Aorta (tissue), 5 donors: ENCODE measurements around the gene RSPH1. TPM values are rescaled to one million over a fixed set of nuclear protein-coding genes. Genes with fewer than 3 reads are reported as not detected.

ENCODE experiments used
- ATAC-seq: fragments of 200-7000 bp; cut with Tn5 transposase; one replicate; pipeline ENCODE4 v1.9.1; 2022; ENCODE audit warnings: moderate library complexity; ENCODE audit not compliant: low FRiP score
- DNase-seq, 2 donors: peaks; one replicate each; pipeline ENCODE4 v3.0.0-alpha.2; 2020
- H3K27ac ChIP-seq, 2 donors: one replicate each; pipeline ENCODE4 v1.5.1; 2013; ENCODE audit warnings: low read length in 2 of 2, mild to moderate bottlenecking in 2 of 2, moderate library complexity in 2 of 2, control low read depth in 1 of 2, inconsistent platforms in 1 of 2, low read depth in 1 of 2
- H3K27me3 ChIP-seq, 2 donors: one replicate each; pipeline ENCODE4 v1.6.1; 2013; ENCODE audit warnings: control low read depth in 1 of 2, low read length in 1 of 2, mild to moderate bottlenecking in 1 of 2, moderate library complexity in 1 of 2; ENCODE audit not compliant: insufficient read depth in 2 of 2, control insufficient read depth in 1 of 2
- H3K36me3 ChIP-seq, 2 donors: one replicate each; pipeline ENCODE4 v1.6.1; 2013; ENCODE audit warnings: control low read depth in 1 of 2, low read length in 1 of 2, mild to moderate bottlenecking in 1 of 2; ENCODE audit not compliant: insufficient read depth in 2 of 2, control insufficient read depth in 1 of 2
- H3K4me1 ChIP-seq, 2 donors: one replicate each; pipeline ENCODE4 v1.6.1; 2013; ENCODE audit warnings: low read length in 2 of 2, control low read depth in 1 of 2, mild to moderate bottlenecking in 1 of 2, moderate library complexity in 1 of 2; ENCODE audit not compliant: insufficient read depth in 2 of 2, control insufficient read depth in 1 of 2
- H3K4me3 ChIP-seq, 2 donors: one replicate each; pipeline ENCODE4 v1.5.1; 2013; ENCODE audit warnings: low read length in 2 of 2, control low read depth in 1 of 2, mild to moderate bottlenecking in 1 of 2
- H3K9me3 ChIP-seq: one replicate; pipeline ENCODE4 v1.6.1; 2013; ENCODE audit warnings: mild to moderate bottlenecking, low read length; ENCODE audit not compliant: control insufficient read depth
- WGBS, 2 donors: extraction: QIAGEN DNeasy Blood & Tissue Kit; methylation state at CpG; one replicate each; pipeline ENCODE4 v1.1.7; 2013; 5-methylcytosine and 5-hydroxymethylcytosine counted together
- intact Hi-C, 2 donors: fragments of 100-400 bp; cut with DNase I; formaldehyde crosslinking; loops; one replicate each; pipeline versions ENCODE4 v1.14.2 to v1.15.0; 2022
- polyA plus RNA-seq, 2 donors: library from polyadenylated mRNA; stranded (reverse); fragments of 200-250 nt; gene quantifications; one replicate each; pipeline ENCODE4 v1.2.3, GENCODE V29; 2013
- total RNA-seq, 2 donors: library from RNA; stranded (reverse); fragmentation: NEBNext Ultra II Directional; extraction: Animal tissue kit (Norgen Biotek cat#: 25700); gene quantifications; one replicate each; pipeline ENCODE4 v1.2.1, GENCODE V29; 2021
- donor health status: healthy with polysubstance abuse.
- donor health status: Bipolar disorder and iron deficiency.
- donor health status: DM: no; HTN: no; CAD: no.
- donor health status: DM: no; HTN: no; CAD: no.
- donor health status: DM: yes; HTN: yes; CAD: no.

RSPH1 gene
- total and polyA plus RNA-seq, 4 donors: 0.18 to 1.6 (median 0.26) TPM; not detected in 1

DNA sequence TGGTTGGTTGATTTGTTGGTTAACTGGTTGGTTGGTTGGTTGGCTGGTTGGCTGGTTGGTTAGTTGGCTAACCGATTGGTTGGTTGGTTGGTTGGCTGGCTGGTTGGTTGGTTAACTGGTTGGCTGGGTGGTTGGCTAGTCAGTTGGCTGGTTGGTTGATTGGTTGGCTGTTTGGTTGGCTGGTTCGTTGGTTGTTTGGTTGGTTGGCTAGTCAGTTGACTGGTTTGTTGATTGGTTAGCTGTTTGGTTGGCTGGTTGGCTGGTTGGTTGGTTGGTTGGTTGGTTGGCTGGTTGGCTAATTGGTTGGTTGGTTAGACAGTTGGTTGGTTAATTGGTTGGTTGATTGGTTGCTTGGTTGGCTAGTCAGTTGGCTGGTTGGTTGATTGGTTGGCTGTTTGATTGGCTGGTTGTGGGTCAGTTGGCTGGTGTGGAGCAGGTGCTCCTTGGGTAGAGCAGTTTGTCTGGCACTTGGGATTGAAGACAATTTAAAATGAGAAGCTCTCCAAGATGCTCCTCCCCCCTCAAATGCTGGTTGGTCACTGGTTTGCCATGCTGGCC, 6.9 kb downstream of the RSPH1 start:
- intact Hi-C loops: no loop called here
- Histone ChIP-seq H3K27ac (no peak overlapping the region), H3K27me3 (no peaks in the 10 kb centered on the region), H3K36me3 (no peaks in the 10 kb centered on the region), H3K9me3 (no peaks in the 10 kb centered on the region), H3K4me1 (no peaks in the 10 kb centered on the region), H3K4me3 (no peak overlapping the region)
- ATAC-seq (no peak), DNase-seq (no peak)
- WGBS, 2 donors: 66 to 81% methylated on average over 2 of the region's 2 CpGs

DNA sequence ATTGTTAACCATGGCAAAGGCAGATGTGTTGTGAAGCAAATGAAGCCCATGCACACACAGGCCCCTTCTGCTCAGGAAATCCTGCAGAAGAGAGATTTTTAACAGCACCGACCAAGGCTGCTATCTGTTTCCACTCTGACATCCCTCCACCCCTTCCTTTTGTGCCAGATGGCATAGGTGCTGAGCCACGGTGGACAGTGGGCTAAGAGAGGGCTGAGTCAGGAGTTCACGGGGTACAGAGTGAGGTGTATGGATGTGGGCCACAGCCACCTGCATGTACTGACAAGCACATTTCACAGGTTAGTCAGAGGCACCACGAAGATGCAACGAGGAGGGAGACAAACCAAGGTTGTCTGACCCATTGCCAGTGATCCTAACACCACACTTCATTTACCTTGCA, 9.5 kb downstream of the RSPH1 start:
- DNase-seq (no peak), ATAC-seq (no peak)
- Histone ChIP-seq H3K27ac (no peak overlapping the region), H3K36me3 (no peaks in the 10 kb centered on the region), H3K4me1 (no peaks in the 10 kb centered on the region), H3K4me3 (no peak overlapping the region), H3K27me3 (no peaks in the 10 kb centered on the region), H3K9me3 (no peaks in the 10 kb centered on the region)
- intact Hi-C loops: no loop called here
- 65 to 66% methylated on average over 5 of the region's 5 CpGs for WGBS, 2 donors

DNA sequence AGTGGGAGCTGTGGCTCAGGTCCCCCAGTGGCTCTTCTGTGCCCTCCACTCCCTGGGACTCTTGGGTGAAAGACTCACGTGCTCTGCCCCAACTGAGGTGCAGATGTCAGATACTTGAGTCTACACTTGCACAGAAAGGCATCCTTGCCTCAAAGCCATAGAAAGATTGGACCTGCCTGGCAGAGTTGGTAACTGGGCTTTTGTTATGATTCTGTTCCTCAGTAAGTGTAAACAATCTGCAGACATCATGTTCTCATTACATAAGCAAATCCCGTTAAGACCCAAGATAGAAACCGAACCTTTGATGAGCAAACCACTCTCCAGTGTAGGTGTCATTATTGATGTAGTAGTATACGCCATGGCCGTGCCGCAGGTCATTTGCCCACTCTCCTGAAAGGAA, 10.0 kb downstream of the RSPH1 start:
- WGBS, 2 donors: 80 to 87% methylated on average over 6 of the region's 6 CpGs
- Histone ChIP-seq H3K27me3 (no peaks in the 10 kb centered on the region), H3K36me3 (no peaks in the 10 kb centered on the region), H3K9me3 (no peaks in the 10 kb centered on the region), H3K27ac (no peak overlapping the region), H3K4me1 (no peaks in the 10 kb centered on the region), H3K4me3 (no peak overlapping the region)
- ATAC-seq: no peak
- intact Hi-C loops: no loop called here
- DNase-seq: no peak

DNA sequence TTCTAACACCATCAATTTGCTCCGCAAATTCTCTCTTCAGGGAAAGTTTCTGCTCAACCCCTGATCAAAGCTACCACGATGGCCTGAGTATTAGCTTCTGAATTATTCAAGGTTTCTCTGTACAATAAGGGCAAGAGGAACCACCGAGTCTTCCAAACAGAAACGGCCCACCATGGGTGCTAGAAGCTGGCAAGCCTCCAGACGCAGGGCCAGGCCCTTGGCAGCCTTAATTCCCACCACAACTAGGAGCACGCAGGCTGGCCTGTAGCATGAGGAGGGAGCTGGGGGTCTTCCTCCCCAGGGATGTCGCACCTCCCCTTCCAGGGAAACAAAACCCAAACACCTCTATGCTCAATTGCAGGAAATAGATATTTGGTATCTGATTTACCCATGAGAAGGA, 11.1 kb downstream of the RSPH1 start:
- ATAC-seq (no peak), DNase-seq (no peak)
- Histone ChIP-seq H3K9me3 (no peaks in the 10 kb centered on the region), H3K4me3 (no peak overlapping the region), H3K36me3 (no peaks in the 10 kb centered on the region), H3K4me1 (no peaks in the 10 kb centered on the region), H3K27me3 (no peaks in the 10 kb centered on the region), H3K27ac (no peak overlapping the region)
- 73 to 86% methylated on average over 7 of the region's 7 CpGs for WGBS, 2 donors
- intact Hi-C loops: no loop called here

DNA sequence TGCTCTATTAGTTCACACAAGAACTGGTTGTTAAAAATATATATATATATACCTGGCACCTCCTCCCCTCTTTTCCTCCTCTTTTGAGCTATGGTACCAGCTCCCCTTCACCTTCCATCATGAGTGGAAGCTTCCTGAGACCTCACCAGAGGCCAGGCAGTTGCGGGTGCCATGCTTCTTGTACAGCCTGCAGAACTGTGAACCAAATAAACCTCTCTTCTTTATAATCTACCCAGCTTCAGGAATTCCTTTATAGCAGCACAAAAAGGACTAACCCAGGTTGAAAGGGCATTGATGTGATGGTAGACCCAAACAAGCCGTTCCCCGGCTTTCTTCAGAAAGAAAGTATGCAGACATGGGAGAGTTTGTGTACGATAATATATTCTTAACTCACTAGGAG, 14.9 kb downstream of the RSPH1 start:
- H3K27me3 ChIP-seq: no peaks in the 10 kb centered on the region
- DNase-seq: no peak
- H3K4me1 ChIP-seq: no peaks in the 10 kb centered on the region
- H3K9me3 ChIP-seq: no peaks in the 10 kb centered on the region
- H3K36me3 ChIP-seq: no peaks in the 10 kb centered on the region
- no peak overlapping the region for H3K4me3 ChIP-seq
- intact Hi-C loops: no loop called here
- no peak for ATAC-seq
- H3K27ac ChIP-seq: no peak overlapping the region
- WGBS, 2 donors: 81 to 86% methylated on average over 4 of the region's 4 CpGs

DNA sequence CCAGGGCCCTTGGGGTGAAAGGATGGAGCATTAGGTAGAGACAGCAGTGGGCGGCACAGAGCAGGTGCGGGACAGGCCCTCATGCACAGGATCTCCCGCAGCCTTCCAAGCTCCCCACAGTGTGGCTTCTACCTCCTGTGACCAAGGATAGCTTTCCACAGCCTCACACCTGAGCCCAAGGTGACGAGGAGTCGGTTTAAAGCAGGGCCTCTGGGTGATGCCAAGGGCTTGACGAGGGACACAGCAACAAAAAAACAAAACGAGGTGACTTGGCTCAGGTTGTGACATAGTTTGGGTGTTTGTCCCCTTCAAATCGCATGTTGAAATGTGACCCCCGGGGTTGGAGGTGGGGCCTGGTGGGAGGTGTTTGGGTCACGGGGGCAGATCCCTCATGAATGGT, 15.3 kb downstream of the RSPH1 start:
- intact Hi-C loops: no loop called here
- no peak for DNase-seq
- Histone ChIP-seq H3K27me3 (no peaks in the 10 kb centered on the region), H3K27ac (no peak overlapping the region), H3K36me3 (no peaks in the 10 kb centered on the region), H3K4me3 (no peak overlapping the region), H3K9me3 (no peaks in the 10 kb centered on the region), H3K4me1 (no peaks in the 10 kb centered on the region)
- no peak for ATAC-seq
- WGBS, 2 donors: 88 to 89% methylated on average over 10 of the region's 10 CpGs

DNA sequence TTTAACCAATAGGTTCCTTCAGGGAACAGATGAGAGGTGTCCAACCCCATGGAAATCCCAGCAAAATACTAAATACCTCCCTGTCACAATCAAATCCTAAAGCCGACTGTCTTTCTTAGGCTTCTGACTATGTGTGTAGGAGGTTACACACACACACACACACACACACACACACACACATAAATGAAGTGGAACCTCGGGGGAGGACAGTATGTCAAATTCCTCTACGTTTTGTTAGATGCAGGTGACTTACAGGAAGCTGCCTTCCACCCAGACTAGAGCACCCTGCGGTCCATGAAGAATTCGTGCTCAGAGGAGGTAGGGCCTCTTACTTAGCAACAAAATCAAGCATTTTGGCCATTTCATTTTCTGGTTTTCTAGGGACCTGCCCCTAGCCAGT, 16.4 kb downstream of the RSPH1 start:
- 68 to 71% methylated on average over 5 of the region's 5 CpGs for WGBS, 2 donors
- intact Hi-C loops: no loop called here
- ATAC-seq: no peak

DNA sequence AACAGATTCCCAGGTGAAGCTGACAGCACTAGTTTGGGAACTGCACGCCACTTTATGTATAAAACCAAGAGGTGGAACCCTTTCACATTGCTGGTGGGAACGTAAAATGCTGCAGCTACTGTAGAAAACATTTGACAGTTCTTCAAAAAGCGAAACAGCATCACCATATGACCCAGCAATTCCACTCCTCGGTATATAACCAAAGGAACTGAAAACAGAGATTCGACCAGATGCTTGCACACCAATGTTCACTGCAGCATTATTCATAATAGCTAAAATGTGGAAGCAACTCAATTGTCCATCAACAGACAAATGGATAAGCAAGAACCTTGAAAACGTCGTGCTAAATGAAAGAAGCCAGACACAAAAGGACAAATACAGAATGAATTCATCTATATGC, 17.5 kb downstream of the RSPH1 start:
- no peak for DNase-seq
- ATAC-seq: no peak
- WGBS, 2 donors: 69 to 76% methylated on average over 7 of the region's 7 CpGs

More for the DNA sequence above, 16.4 kb downstream of the RSPH1 start:
- Histone ChIP-seq H3K9me3 (no peaks in the 10 kb centered on the region), H3K27ac (no peak overlapping the region), H3K36me3 (no peaks in the 10 kb centered on the region), H3K4me3 (no peak overlapping the region), H3K4me1 (no peaks in the 10 kb centered on the region), H3K27me3 (no peaks in the 10 kb centered on the region)
- DNase-seq: no peak

DNA sequence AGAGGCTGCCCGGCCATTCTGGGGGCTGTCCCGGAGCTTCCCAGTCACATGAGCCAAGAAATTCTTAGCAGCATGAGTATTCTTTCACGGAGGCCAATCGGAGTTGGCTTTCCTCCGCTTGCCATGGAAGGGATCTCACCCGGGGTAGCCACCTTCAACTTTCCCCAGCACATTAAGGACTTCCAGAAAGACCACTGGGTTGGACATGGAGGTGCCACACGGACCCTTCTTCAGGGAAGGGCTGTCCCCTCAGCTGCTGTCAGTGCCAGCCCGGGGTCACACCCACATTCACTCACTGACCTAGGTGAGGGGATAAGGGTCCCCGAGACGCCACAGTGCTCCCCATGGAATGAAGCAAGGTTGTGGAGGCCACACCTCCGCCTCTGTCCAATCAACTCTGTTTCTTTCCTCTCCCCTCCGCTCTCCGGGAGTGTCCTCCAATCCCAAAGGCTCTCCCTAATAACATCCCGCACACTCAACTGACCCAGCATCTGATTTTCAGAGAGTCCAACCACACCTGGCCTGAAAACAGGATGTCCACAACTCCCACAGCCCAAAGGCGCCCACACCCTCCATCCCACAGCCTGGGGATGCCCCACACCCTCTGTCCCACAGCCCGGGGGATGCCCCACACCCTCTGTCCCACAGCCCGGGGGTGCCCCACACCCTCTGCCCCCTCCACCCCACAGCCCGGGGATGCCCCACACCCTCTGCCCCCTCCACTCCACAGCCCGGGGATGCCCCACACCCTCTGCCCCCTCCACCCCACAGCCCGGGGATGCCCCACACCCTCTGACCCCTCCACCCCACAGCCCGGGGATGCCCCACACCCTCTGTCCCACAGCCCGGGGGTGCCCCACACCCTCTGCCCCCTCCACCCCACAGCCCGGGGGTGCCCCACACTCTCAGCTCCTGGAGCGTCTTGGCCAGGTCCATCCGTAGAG, 19.4 kb downstream of the RSPH1 start:
- Histone ChIP-seq H3K36me3 (no peaks in the 10 kb centered on the region), H3K4me3 (no peak overlapping the region), H3K27ac (no peak overlapping the region), H3K9me3 (no peaks in the 10 kb centered on the region), H3K4me1 (no peaks in the 10 kb centered on the region), H3K27me3 (no peaks in the 10 kb centered on the region)
- WGBS, 2 donors: 81 to 83% methylated on average over 25 of the region's 25 CpGs
- intact Hi-C loops: no loop called here
- DNase-seq (no peak), ATAC-seq (no peak)

More for the DNA sequence above, 17.5 kb downstream of the RSPH1 start:
- Histone ChIP-seq H3K4me1 (no peaks in the 10 kb centered on the region), H3K27ac (no peak overlapping the region), H3K9me3 (no peaks in the 10 kb centered on the region), H3K36me3 (no peaks in the 10 kb centered on the region), H3K4me3 (no peak overlapping the region), H3K27me3 (no peaks in the 10 kb centered on the region)
- intact Hi-C loops: no loop called here
